ENCODE measurements around the gene WDR45. TPM values are rescaled to one million over a fixed set of nuclear protein-coding genes. Genes with fewer than 3 reads are reported as not detected.

Gene WDR45
- total and polyA plus RNA-seq, 2 of the 13 experiments (the other 11 are each of a cell fraction or from before 2014, with no cell fraction given), result 16.4 to 65.5 TPM

GRCh38 chrX:49063715-49064114 lies 16.0 kb downstream of the WDR45 start:
- no peak overlapping the region for H3K9ac ChIP-seq (ENCODE audit: insufficient read depth, low read depth, low read length)
- H3K27ac ChIP-seq (ENCODE audit: extremely low read length, insufficient read depth, low read length), result no peak overlapping the region
- H3K4me3 ChIP-seq (replicated peaks in 1 of 3; ENCODE audit: insufficient read depth in 1 of 3, low read depth in 2 of 3, low read length in 3 of 3), result no peak overlapping the region
- POLR2A ChIA-PET, result no interaction called here
- no peak for DNase-seq (ENCODE audit: low spot score)
- no peak for FAIRE-seq
- in situ Hi-C loops (cut with HindIII; ENCODE audit: extremely low pct_ligation_motif_present, low pct_unique_long_range_greater_than_20kb) (no loop called here), intact Hi-C loops (cut with micrococcal nuclease; ENCODE audit: unreplicated experiment) (no loop called here)
- TF ChIP-seq BATF2 (CRISPR knock-in tag; IDR thresholded peaks at IDR 0.05), result no peak
- no peak for TF ChIP-seq DPF2 (CRISPR knock-in tag; IDR thresholded peaks at IDR 0.05; ENCODE audit: borderline replicate concordance, low read depth)
- no peak for TF ChIP-seq ZNF136 (CRISPR knock-in tag; IDR thresholded peaks at IDR 0.05; ENCODE audit: low read depth)
- TF ChIP-seq STAG1 (CRISPR knock-in tag; IDR thresholded peaks at IDR 0.05), result no peak
- TF ChIP-seq MTF2 (CRISPR knock-in tag; IDR thresholded peaks at IDR 0.05; ENCODE audit: borderline replicate concordance), result no peak
- no peak for TF ChIP-seq ZBTB46 (CRISPR knock-in tag; IDR thresholded peaks at IDR 0.05; ENCODE audit: borderline replicate concordance)
- TF ChIP-seq SMAD3 (CRISPR knock-in tag; IDR thresholded peaks at IDR 0.05), result no peak
- no peak for TF ChIP-seq ZNF143 (CRISPR knock-in tag; IDR thresholded peaks at IDR 0.05)
- TF ChIP-seq ZNF629 (CRISPR knock-in tag; conservative IDR thresholded peaks at IDR 0.05), result no peak
- no peak for TF ChIP-seq ZNF678 (CRISPR knock-in tag; IDR thresholded peaks at IDR 0.05)
- TF ChIP-seq PHF20 (CRISPR knock-in tag; IDR thresholded peaks at IDR 0.05), result no peak
- no peak for TF ChIP-seq ZC3H13 (CRISPR knock-in tag; IDR thresholded peaks at IDR 0.05)
- no peak for TF ChIP-seq KDM6A (CRISPR knock-in tag; IDR thresholded peaks at IDR 0.05; ENCODE audit: low read depth)
- no peak for TF ChIP-seq HOMEZ (CRISPR knock-in tag; IDR thresholded peaks at IDR 0.05; ENCODE audit: low read depth)
- TF ChIP-seq HNRNPUL1 (IDR thresholded peaks at IDR 0.05; ENCODE audit: low read depth, low read length), result no peak
- H3K4me1 ChIP-seq (ENCODE audit: insufficient read depth, low read length), result peaks cover 26% of the 10 kb centered on the region
- WGBS (ENCODE audit: low lambda C conversion rate), result 100% methylated on average over 5 of the region's 9 CpGs
- BruUV-seq (replicated peaks), result no TSS peak
- H3K4me2 ChIP-seq (ENCODE audit: low read depth, low read length), result no peak overlapping the region
- H3K79me2 ChIP-seq (ENCODE audit: insufficient read depth, low read length), result no peaks in the 10 kb centered on the region
- CTCF ChIA-PET (ENCODE audit: low intra/inter-chr PET ratio, low total read pairs), result no interaction called here
- no peak overlapping the region for H2AFZ ChIP-seq (ENCODE audit: low read length)
- no peaks in the 10 kb centered on the region; a peak in 2 of 5 replicates for H3K36me3 ChIP-seq (replicated peaks in 1 of 2; ENCODE audit: control insufficient read depth in 1 of 2, insufficient read depth in 2 of 2, low read length in 2 of 2)
- no peak for ATAC-seq
- H3K27me3 ChIP-seq (ENCODE audit: control insufficient read depth in 1 of 2, insufficient read depth in 2 of 2, low read length in 2 of 2), result no peaks in the 10 kb centered on the region
- no peaks in the 10 kb centered on the region for H4K20me1 ChIP-seq (ENCODE audit: insufficient read depth, low read length)
- no peaks in the 10 kb centered on the region for H3K9me3 ChIP-seq (ENCODE audit: low read length)
